Stimulated activated CD4-positive, alpha-beta T cell treated with anti-CD3 and anti-CD28 coated beads, Interleukin-1b, Interleukin-23, amount 100 ng/mL, for 1 hour (primary cell): ENCODE data around the gene GPR32.
"Not testable (repeated sequence)": the region's sequence is repeated elsewhere in the genome, so short reads cannot be mapped to it uniquely, and the experiment has no call there.

Experiments used
- DNase-seq, 2 donors: peaks; one replicate each; pipeline ENCODE4 v3.0.0-alpha.2; 2020; ENCODE audit warnings: low read depth in 2 of 2

GPR32 gene, protein sequence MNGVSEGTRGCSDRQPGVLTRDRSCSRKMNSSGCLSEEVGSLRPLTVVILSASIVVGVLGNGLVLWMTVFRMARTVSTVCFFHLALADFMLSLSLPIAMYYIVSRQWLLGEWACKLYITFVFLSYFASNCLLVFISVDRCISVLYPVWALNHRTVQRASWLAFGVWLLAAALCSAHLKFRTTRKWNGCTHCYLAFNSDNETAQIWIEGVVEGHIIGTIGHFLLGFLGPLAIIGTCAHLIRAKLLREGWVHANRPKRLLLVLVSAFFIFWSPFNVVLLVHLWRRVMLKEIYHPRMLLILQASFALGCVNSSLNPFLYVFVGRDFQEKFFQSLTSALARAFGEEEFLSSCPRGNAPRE

DNA sequence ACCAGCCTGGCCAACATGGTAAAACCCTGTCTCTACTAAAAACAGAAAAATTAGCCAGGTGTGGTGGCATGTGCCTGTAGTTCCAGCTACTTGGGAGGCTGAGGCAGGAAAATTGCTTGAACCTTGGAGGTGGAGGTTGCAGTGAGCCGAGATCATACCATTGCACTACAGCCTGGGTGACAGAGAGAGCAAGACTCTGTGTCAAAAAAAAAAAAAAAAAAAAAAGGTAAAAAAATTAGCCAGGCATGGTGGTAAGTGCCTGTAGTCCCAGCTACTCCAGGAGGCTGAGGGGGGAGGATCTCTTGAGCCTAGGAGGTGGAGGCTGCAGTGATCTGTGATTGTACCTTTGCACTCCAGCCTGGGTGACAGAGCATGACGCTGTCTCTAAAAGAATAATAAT is at the start of gene GPR32:
GPR32 (plus strand) TSS at position 301 of the 400 bp plus-strand sequence. CDS start 137 bp downstream, outside the sequence.
- not testable (repeated sequence) for DNase-seq

GRCh38 chr19:50720921-50721381 is 49.3 kb upstream of the GPR32 start:
- no peak for DNase-seq

DNA sequence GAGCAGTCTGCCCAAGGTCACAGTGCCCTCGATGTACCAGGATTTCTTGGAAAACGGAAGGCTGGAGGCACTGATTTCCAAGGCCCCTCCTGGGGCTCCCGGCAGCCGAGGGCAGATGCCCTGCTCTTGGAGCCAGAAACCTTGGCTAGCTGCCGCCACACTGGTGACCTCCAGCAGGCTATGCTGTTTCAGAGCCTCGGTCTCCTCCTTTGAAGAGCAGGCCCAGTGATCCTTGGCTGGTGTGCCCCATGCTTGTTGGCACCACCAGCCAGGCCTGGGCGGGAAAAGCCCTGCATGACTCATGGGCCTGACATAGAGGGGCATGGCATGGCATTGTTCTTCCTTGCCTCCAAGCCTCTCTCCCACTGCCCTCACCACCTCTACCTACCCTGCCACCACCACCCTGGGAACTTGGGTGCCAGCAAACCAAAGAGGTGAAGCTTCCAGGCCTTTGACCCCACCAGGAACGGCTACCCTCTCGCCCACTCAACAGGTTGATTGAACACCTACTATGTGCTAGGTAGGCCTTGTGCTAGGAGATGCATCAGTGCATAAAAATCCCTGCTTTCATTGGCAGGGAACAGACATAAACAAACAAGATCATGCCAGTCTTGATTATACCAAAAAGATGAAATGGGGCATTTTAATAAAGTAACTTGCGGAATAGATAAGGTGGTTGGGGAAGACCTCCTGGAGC is 48.7 kb upstream of the GPR32 start:
- DNase-seq = no peak

DNA sequence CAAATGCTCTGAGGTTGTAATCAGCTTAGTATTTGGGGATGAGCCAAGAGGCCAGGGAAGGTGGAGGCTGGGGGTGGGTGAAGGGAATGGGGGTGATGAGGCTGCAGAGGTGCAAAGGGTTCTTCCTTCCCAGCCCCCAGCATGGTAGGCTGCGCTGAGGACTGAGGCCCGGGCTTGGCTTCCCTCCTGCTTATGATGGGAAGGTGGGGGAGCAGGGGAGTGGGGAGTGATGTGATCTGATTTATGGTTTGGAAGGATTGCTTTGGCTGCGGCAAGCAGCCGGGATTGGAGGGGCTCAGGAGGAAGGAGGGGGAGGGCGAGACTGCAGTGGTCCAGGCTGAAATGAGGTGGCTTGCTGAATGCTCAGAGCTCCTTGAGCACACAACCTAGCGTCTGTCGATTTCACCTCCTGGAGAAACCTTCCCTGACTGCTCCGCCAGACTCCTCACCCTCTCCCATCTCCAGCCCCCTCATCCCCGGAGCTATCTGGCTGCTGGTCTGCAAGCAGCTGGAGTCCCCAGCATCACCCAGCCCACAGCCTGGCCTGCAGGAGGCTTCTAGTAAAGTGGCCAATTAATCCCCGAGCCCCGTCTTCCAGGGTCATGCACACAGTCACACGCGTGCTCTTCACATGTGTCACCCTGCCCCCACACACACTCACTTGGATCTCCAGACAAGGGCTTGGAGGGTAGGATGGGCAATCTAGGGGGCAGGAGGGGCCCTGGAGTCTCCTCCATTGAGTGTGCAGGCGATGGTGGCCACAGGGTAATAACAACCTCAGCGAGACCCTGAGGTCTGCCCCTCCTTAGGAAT is 47.9 kb upstream of the GPR32 start:
- no peak for DNase-seq

DNA sequence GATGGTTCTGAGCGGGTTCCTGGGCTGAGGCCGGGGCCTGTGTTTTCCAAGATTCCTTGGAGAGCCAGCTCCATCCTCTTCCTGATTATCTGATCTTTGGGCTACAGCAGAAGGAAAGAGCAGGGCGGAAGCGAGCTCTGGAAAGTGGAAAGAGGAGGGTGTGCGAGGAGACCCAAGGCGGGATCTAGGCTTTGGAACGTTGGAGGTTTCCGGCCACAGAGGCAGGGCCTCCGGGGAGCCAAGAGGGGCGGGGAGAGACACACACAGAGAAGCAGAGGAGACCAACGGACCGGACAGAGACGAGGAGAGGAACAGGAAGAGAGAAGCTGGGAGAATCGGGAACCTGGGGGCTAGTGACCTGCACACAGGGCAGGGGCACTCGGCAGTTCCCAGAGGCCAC is 47.2 kb upstream of the GPR32 start, which contains the start of gene CLEC11A:
CLEC11A (plus strand) TSS at position 296 of the 400 bp plus-strand sequence. CDS start 162 bp downstream, outside the sequence.
- no peak for DNase-seq

DNA sequence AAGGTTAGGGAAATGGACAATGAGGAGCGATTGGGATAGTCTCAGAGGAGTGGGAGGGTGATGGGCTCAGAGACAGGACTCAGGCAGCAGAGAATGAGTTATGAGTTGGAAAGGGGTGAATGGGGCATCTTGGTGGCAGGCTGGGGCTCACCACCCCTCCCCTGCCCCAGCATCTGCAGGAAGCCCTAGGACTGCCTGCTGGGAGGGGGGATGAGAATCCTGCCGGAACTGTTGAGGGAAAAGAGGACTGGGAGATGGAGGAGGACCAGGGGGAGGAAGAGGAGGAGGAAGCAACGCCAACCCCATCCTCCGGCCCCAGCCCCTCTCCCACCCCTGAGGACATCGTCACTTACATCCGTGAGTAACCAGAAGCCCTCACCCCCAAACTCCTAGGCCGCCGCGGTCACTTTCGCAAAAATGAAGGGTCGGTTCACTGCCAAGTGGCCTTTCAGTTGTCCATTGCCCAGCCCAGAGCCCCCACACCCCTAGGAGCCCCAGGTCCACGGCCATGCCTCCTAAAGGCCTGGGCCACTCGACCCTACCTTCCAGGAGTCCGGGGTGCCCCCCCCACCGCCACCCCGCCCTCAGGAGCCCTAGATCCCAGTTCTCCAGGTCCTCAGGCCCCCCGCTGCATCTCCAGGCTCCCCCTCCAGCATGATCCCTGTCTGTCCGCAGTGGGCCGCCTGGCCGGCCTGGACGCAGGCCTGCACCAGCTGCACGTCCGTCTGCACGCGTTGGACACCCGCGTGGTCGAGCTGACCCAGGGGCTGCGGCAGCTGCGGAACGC is 46.3 kb upstream of the GPR32 start:
- DNase-seq = no peak

GRCh38 chr19:50724522-50725217 is 45.6 kb upstream of the GPR32 start:
- DNase-seq = peak; percentile 78 to 81

GRCh38 chr19:50725218-50725910 is 44.9 kb upstream of the GPR32 start:
- no peak for DNase-seq

DNA sequence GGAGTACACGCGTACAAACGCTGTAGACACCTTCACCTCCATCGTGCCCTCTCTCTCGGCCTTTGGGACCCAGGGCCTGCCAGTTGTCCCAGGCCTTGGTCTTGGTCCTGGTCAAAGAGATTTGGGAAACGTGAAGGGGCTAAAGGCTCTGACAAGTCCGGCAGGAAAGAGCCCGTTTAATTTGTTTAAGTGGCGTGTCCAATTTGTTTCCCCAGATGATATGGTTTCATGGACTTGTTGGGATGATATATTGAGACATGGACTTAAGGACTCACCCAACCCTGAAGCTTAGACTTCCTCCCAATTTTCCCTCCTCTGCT is 44.4 kb upstream of the GPR32 start:
- no peak for DNase-seq

GRCh38 chr19:50728084-50728737 is 42.1 kb upstream of the GPR32 start:
- peak in 1 of 2 donors; percentile 51 for DNase-seq

DNA sequence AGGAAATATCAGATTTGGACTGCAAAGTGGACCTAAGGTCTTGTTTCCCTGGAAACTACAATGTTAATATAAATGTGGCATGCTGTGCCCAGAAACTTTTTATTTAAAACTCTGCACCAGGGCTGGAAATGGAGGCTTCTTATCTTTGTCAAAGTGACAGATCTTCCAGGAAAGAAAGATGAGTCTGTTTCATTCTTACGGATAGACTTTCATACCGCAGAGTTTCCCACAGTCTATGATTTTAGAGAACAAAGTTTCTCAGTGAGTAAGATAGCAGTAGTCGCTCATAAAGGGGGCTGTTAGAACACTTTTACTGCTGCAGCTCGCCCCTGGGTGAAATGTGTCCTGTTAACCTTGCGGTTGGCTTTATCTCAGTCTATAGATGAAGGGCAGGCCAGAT is 40.4 kb upstream of the GPR32 start:
- no peak for DNase-seq

- DNase-seq = no peak
These were observed 34.4 kb upstream of the GPR32 start for GRCh38 chr19:50735869-50736268.

DNA sequence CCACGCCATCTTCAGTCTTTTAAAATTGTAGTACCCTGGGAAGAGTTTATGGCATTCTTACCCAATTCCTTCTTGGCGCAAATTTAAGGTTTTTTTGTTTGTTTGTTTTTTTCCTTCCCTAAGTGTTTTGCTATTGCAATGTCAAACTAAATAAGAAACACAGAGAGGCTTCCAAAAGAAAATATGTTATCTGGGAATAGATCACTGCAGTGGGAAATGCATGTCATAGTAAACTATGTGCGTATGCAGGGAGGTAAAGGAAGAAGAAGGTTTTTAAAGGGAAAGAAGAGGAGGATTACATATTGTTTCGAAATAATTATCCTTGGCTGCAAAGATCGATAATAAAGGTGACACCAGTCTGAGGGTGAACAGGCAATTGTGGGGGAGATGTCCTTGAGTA is 33.9 kb upstream of the GPR32 start:
- DNase-seq = no peak

DNA sequence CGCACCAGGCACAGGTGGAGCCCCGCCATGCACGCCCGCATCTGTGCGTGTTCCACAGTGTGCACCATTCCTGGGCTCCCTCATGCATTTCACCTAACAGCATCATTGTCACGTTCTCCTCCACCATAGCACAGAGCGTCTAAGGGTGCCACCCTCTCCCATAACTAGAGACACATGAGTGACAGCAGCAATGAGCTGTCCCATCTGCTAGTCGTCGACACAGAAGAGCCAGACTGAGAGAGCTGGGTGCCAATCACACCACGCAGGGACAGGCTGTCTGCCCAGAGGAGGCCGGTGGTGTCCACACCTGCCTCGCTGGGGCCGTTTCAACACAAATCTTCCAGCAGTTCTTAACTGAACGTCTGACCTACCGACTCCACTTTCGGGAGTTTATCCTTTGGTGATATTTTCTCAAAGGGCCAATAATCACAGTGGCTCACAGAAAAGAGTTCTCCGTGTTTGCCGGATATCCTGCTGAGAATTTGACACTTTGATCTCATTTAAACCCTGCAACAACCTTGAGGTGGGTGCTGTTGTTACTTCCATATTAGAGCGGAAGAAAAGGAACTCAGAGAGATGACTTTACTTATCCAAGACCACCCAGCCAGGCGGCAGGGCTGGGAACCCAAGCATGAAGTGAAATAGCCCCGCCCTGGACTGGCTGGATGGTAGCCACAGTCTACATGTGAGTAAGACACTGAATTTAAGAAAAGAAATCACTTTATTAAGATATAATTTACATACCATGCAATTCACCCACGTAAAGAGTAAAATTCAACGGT is 30.9 kb upstream of the GPR32 start:
- DNase-seq = no peak

DNA sequence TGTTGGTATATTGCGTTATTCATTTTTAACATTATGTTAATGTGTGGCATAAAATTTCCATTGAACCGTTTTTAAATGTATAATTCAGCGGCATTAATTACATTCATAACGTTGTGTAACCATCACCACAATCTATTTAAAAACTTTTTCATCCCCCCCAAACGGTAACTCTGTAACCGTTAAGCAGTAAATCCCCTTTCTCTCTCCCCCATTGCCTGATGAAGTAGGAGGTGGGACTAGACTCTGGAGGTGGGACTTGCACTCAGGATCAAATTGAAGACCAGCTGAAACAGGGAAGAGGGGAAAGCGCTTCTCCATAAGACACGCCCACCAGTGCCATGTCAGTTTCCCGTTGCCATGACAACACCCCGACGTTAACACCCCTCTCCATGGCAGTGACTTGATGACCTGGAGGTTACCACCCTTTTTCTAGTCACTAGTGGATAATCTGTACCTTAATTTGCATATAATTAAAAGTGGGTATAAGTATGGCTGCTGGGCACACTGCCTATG is 30.3 kb upstream of the GPR32 start:
- no peak for DNase-seq

GRCh38 chr19:50741179-50741933 is 28.9 kb upstream of the GPR32 start:
- no peak for DNase-seq

GRCh38 chr19:50743537-50743936 is 26.7 kb upstream of the GPR32 start:
- no peak for DNase-seq

DNA sequence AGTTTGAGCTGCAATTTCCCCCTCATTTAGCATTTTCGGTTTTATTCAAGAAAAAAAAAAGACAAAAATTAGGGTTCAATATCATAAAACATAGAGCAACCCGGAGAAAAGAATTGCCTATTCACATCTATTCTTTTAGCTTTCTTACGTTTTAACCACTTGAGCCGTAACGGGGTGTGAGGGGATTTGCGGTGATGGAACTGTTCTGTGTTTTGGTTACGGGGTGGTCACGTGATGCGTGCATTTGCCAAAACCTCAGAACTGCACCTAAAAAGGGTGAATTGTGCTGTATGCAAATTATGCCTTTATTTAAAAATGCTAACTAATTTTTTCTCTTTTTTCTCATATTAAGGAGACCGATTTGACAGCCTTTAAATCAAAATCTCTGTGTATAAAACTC is 25.0 kb upstream of the GPR32 start:
- no peak for DNase-seq
